ENCODE measurements around the gene XKR8. TPM values are rescaled to one million over a fixed set of nuclear protein-coding genes. Genes with fewer than 3 reads are reported as not detected.

XKR8 gene
- total RNA-seq, 6 donors from 2014 or later = 3.1 to 13.5 (median 8.6) TPM

- no peak for DNase-seq
- Histone ChIP-seq H3K27ac (peak overlapping the region in 2 of 4 donors; percentile 14 to 85), H3K9me3 (no peaks in the 10 kb centered on the region), H3K4me3 (no peak overlapping the region), H3K27me3 (no peaks in the 10 kb centered on the region), H3K36me3 (no peaks in the 10 kb centered on the region), H3K4me1 (peaks cover 0 to 13% (median 6%) of the 10 kb centered on the region in 4 donors)
- WGBS, 2 donors = 77 to 82% methylated on average over 12 of the region's 12 CpGs
- peak in 1 of 2 donors; percentile 56 for ATAC-seq (ENCODE audit: low FRiP score in 2 of 2)
- no peak for TF ChIP-seq EP300 (IDR thresholded peaks at IDR 0.05)
- TF ChIP-seq POLR2AphosphoS5 (IDR thresholded peaks at IDR 0.05) = no peak
- no peak for TF ChIP-seq POLR2A (IDR thresholded peaks at IDR 0.05)
- TF ChIP-seq CTCF (IDR thresholded peaks at IDR 0.05) = no peak
Measured at GRCh38 chr1:27941671-27942540, 17.9 kb upstream of the XKR8 start.

- Histone ChIP-seq H3K27ac (peak overlapping the region in 1 of 4 donors; percentile 85), H3K9me3 (no peaks in the 10 kb centered on the region), H3K4me3 (no peak overlapping the region), H3K4me1 (peaks cover 0 to 13% (median 6%) of the 10 kb centered on the region in 4 donors), H3K27me3 (no peaks in the 10 kb centered on the region), H3K36me3 (peaks cover 0 to 4% (median 0%) of the 10 kb centered on the region in 4 donors)
- WGBS, 2 donors = 80 to 100% methylated on average over 2 to 5 of the region's 5 CpGs
- no peak for ATAC-seq (ENCODE audit: low FRiP score in 2 of 2)
- DNase-seq = no peak
- no peak for TF ChIP-seq POLR2A (IDR thresholded peaks at IDR 0.05)
- TF ChIP-seq EP300 (IDR thresholded peaks at IDR 0.05) = no peak
- TF ChIP-seq POLR2AphosphoS5 (IDR thresholded peaks at IDR 0.05) = no peak
- TF ChIP-seq CTCF (IDR thresholded peaks at IDR 0.05) = no peak
Measured at GRCh38 chr1:27945020-27945419, 14.8 kb upstream of the XKR8 start.

- no peaks in the 10 kb centered on the region for H3K27me3 ChIP-seq
- ATAC-seq (ENCODE audit: low FRiP score in 2 of 2) = no peak
- H3K4me1 ChIP-seq = no peaks in the 10 kb centered on the region
- H3K27ac ChIP-seq = no peak overlapping the region
- no peaks in the 10 kb centered on the region for H3K9me3 ChIP-seq
- TF ChIP-seq POLR2A (IDR thresholded peaks at IDR 0.05) (no peak), EP300 (IDR thresholded peaks at IDR 0.05) (no peak), CTCF (IDR thresholded peaks at IDR 0.05) (no peak), POLR2AphosphoS5 (IDR thresholded peaks at IDR 0.05) (no peak)
- H3K36me3 ChIP-seq = peaks cover 0 to 4% (median 0%) of the 10 kb centered on the region in 4 donors
- WGBS, 2 donors = 77 to 93% methylated on average over 2 to 8 of the region's 8 CpGs
- H3K4me3 ChIP-seq = no peak overlapping the region
- no peak for DNase-seq
Measured at GRCh38 chr1:27949027-27949426, 10.7 kb upstream of the XKR8 start.

GRCh38 chr1:27951396-27951795 is 8.4 kb upstream of the XKR8 start:
- no peaks in the 10 kb centered on the region for H3K9me3 ChIP-seq
- H3K27me3 ChIP-seq = no peaks in the 10 kb centered on the region
- ATAC-seq (ENCODE audit: low FRiP score in 2 of 2) = no peak
- 33 to 55% methylated on average over 3 of the region's 3 CpGs for whole genome bisulfite sequencing, 2 donors
- H3K27ac ChIP-seq = no peak overlapping the region
- no peak overlapping the region for H3K4me3 ChIP-seq
- no peak for DNase-seq
- TF ChIP-seq POLR2AphosphoS5 (IDR thresholded peaks at IDR 0.05) = peak in 1 of 2 donors; percentile 16
- TF ChIP-seq EP300 (IDR thresholded peaks at IDR 0.05) = no peak
- no peak for TF ChIP-seq POLR2A (IDR thresholded peaks at IDR 0.05)
- no peaks in the 10 kb centered on the region for H3K4me1 ChIP-seq
- peaks cover 0 to 4% (median 0%) of the 10 kb centered on the region in 4 donors for H3K36me3 ChIP-seq

GRCh38 chr1:27952147-27952546 is 7.6 kb upstream of the XKR8 start:
- Histone ChIP-seq H3K4me1 (no peaks in the 10 kb centered on the region), H3K4me3 (no peak overlapping the region), H3K27ac (no peak overlapping the region), H3K9me3 (no peaks in the 10 kb centered on the region), H3K36me3 (peaks cover 0 to 4% (median 0%) of the 10 kb centered on the region in 4 donors), H3K27me3 (no peaks in the 10 kb centered on the region)
- 63 to 68% methylated on average over 3 of the region's 3 CpGs for WGBS, 2 donors
- DNase-seq (no peak), ATAC-seq (ENCODE audit: low FRiP score in 2 of 2) (peak in 1 of 2 donors; percentile 39)
- TF ChIP-seq CTCF (IDR thresholded peaks at IDR 0.05) (no peak), POLR2AphosphoS5 (IDR thresholded peaks at IDR 0.05) (no peak), EP300 (IDR thresholded peaks at IDR 0.05) (no peak), POLR2A (IDR thresholded peaks at IDR 0.05) (no peak)
